ENCODE measurements around the gene STYK1. TPM values are rescaled to one million over a fixed set of nuclear protein-coding genes. Genes with fewer than 3 reads are reported as not detected.
"Not testable (repeated sequence)": the region's sequence is repeated elsewhere in the genome, so short reads cannot be mapped to it uniquely, and the experiment has no call there.

The STYK1 gene
- total RNA-seq, 1 donor from 2014 or later: not detected

DNA sequence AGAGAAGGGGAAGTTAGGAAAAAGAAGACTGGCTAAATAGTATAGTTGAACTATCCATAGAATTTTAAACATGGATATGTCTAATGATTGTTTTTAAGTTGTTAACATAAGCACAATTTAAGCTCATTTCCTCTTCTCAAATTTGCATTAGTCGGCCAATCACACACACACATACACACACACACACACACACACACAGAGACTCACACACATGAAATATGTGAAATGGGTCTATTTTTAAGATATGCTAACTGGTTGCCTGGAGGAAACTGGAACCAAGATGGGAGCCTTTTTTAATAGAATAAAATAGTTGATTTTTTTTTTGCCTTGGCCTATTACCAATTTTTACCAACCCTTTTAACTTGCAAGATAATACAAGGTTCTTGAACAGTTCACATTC, 24.0 kb upstream of the STYK1 start:
- intact Hi-C loops (cut with micrococcal nuclease): no loop called here

DNA sequence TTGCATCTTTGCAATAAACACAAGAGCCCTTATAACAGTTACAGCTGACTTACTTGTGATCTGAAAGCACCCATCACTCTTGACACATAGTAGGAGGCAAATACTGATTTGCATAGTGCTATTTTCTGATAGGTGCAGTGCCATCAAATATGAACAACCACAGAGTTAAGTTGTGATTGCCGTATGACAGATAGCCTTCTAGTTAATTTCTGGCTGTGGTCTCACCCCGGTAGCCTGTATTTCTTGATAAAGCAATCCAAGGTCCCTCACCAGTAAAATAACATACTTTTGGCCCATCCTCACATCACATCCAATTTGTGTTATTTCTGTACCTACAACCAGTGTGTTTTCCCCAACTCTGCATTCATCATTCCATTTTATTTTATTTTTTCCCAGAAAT, 23.3 kb upstream of the STYK1 start:
- intact Hi-C loops (cut with micrococcal nuclease): no loop called here
- ATAC-seq (no peak), DNase-seq (no peak)

More for the DNA sequence above, 24.0 kb upstream of the STYK1 start:
- ATAC-seq (no peak), DNase-seq (no peak)

DNA sequence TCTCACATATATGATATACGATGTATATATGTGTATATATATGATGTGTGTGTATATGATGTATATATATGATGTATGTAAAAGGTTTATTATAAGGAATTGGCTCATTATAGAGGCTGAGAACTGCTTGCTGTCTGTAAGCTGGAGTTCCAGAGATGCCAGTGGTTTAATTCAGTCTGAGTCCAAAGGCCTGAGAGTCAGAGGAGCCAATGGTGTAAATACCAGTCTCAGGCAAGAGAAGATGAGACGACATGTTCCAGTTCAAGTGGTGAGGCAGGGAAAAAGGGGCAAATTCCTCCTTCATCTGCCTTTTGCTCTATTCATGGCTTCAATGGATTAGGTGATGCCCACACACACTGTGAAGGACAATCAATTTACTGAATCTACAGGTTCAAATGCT, 17.1 kb upstream of the STYK1 start:
- intact Hi-C loops (cut with micrococcal nuclease): no loop called here

DNA sequence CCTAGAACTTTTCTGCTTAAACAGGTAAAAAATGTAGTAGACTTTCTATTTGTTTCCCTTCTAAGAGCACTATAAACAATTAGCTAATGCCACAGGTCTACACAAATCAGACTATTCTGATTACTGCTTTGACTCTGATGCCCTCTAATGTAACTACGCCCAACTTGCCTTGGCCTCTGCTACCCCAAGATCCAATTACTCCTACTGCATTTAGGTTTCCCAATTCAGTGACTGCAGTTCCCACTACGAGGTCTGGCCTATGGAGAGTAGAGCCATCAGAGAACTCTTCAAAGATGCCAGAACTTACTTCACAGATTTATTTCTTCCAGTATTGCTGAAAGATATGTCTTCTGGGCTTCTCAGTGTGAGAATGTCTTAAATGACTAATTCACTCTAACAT, 15.3 kb upstream of the STYK1 start:
- DNase-seq (no peak), ATAC-seq (no peak)
- intact Hi-C loops (cut with micrococcal nuclease): no loop called here

More for the DNA sequence above, 17.1 kb upstream of the STYK1 start:
- DNase-seq (no peak), ATAC-seq (no peak)

DNA sequence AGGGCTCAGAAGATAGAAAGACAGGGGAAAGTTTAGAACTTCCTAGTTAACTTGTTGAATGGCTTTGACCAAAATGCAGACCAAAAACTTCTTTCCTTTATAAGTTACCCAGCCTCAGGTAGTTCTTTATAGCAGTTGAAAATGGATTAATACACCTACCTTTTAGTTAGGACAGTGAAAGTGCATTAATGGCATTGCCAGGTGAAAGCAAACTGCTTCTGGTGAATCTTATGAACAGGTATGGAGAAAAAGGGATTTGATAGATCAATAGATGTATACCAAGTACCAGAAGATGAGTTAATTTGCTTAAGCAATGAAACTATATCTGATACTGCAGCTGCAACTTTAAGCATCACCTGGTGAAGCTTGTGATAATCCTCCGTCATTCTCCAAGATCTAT, 14.2 kb upstream of the STYK1 start:
- intact Hi-C loops (cut with micrococcal nuclease): no loop called here
- ATAC-seq (no peak), DNase-seq (no peak)

DNA sequence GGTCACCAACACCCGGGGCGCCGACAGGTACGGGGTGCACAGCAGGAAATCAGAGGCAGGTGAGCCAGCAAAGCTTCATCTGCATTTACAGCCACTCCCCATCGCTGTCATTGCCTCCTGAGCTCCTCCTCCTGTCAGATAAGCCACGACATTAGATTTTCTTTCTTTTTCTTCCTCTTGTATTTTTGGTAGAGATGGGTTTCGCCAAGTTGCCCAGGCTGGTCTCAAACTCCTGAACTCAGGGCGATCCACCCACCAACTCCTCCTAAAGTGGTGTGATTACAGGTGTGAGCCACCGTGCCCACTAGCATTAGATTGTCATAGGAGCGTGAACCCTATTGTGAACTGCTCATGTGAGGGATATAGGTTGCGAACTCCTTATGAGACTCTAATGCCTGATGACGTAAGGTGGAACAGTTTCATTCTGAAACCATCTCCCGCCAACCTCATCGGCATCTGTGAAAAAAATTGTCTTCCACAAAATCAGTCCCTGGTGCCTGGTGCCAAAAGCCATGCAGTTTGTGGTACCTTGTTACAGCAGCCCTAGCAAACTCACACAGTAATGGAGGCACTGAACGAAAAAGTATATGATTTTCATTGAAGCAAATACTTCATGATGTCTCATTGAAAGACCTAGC, 1.5 kb downstream of the STYK1 start:
- intact Hi-C loops (cut with micrococcal nuclease): no loop called here
- DNase-seq (no peak), ATAC-seq (no peak)

DNA sequence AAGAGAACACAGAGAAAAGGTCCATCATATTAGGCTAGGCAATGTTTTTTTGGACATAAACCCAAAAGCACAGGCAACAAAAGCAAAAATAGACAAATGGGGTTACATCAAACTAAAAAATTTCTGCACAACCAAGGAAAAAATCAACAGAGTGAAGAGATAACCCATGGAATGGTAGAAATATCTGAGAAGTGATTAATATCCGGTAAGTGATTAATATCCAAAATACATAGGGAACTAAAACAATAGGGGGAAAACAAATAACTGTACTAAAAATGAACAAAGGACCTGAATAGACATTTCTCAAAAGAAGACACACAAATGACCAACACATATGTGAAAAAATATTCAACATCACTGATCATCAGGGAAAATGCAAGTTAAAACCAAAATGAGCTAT, 4.3 kb downstream of the STYK1 start:
- no peak for ATAC-seq
- intact Hi-C loops (cut with micrococcal nuclease): no loop called here
- DNase-seq: no peak

DNA sequence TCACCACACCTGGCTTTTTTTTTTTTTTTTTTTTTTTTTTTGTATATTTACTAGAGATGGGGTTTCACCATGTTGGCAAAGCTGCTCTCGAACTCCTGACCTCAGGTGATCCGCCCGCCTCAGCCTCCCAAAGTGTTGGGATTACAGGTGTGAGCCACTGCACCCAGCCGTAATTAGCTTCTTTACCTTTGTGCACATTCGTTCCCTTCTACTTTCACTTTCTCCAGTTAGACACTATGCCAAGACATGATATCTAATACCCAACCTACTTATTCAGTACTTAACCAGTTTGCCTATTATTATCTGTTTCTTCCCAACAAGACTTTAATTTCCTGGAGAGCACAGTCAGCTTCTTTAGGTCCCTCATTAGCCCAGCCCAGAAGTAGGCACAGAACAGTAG, 5.3 kb downstream of the STYK1 start:
- DNase-seq (no peak), ATAC-seq (no peak)
- intact Hi-C loops (cut with micrococcal nuclease): no loop called here

DNA sequence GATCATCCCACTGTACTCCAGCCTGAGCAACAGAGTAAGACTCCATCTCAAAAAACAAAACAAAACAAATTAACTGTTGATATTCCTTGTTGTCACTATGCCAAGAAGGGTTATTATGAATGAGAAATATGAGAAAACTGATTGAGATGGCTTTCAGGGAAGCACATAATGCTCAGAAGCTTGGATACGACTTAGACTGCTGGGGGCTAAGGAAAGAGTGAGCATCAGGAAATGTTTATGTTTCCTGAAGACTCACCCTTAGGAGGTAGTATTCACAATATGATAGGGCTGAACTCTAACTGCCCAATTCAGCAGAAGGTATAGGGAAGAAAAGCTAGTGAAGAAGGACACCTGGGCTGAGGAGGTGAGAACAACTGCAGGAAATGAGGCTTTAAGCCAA, 6.3 kb downstream of the STYK1 start:
- intact Hi-C loops (cut with micrococcal nuclease): no loop called here
- DNase-seq (no peak), ATAC-seq (no peak)

DNA sequence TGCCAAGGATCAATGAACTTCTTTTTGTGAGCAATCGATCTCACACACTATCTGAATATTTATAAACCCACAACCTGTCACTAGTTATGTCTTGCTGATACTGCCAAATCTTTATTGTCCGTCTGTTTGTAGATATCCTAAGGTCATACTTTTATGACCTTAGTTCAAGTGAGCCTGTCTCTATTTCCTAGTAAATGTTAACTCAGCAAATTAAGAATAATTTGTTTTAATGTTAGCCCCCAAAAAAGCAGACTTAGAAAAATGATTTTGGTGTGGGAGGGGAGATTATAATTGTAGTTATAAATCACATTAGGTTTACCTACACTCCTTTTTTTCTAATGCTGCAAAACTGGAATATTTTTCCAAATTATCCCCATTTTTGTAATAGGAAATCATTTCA, 9.4 kb downstream of the STYK1 start:
- ATAC-seq (no peak), DNase-seq (no peak)
- intact Hi-C loops (cut with micrococcal nuclease): no loop called here

DNA sequence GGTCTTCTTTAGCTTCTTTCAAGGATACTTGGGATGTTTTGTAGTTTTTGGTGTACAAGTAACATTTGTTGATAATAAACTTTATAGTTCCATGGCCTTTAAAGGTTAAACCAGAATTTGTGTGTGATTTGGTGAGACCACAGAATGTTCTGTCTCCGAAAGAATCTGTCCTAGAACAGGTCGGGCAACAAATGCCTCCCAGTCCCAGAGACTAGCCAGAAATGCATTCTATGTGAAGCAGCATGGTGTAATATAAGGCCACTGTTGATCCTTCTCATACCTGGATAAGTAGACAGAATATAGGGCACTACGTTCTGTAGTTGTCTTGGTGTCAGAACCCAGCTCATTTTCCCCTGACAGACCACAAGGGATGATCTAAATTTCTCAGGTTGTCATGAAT, 10.0 kb downstream of the STYK1 start:
- ATAC-seq: no peak
- intact Hi-C loops (cut with micrococcal nuclease): no loop called here
- DNase-seq: no peak

DNA sequence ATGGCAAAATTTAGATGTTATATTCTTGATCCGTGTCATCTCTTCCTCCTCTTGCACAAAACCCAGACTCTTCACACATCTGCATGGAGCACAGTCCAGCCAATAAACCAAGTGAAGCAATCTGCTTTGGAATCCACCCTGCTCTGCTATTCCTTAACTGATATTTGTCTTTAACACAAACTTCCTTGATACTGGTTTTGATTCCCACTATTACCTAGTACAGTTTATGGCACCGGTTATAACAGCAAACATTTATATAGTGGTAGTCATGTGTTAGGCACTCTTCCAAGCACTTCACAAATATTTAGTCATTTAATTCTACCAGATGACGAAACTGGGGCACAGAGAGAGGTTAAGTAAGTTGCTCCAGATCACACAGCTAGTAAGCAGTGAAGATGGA, 12.5 kb downstream of the STYK1 start:
- ATAC-seq (no peak), DNase-seq (no peak)
- intact Hi-C loops (cut with micrococcal nuclease): no loop called here

DNA sequence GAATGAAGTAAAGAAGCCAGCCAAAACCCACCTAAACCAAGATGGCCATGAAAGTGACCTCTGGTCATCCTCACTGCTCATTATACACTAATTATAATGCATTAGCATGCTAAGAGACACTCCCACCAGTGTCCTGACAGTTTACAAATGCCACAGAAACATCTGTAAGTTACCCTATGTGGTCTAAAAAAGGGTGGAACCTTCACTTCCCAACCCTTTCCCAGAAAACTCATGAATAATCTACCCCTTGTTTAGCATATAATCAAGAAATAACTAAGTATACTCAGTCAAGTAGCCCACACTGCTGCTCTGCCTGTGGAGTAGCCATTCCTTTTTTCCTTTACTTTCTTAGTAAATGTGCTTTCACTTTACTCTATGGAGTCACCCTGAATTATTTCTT, 19.8 kb downstream of the STYK1 start:
- intact Hi-C loops (cut with micrococcal nuclease): no loop called here
- no peak for ATAC-seq
- no peak for DNase-seq

DNA sequence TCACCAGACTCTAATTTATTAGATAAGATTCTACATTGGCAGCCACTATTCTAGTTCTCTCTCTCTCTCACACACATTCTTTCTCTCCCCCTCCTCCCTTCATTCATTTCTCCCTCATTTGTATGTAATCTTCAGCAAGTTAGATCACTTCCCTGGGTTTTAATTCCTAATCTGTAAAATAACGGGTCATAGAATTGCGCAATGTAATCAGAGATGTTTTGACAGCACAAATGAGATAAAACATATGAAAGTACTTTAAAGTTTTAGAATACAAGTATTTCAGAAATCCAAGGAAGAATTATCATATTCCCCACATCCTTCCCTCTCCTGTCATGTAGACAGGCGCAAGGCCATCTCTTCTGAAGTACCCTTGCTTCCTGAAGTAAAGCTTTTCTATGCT, 21.7 kb downstream of the STYK1 start:
- intact Hi-C loops (cut with micrococcal nuclease): no loop called here
- no peak for DNase-seq
- ATAC-seq: no peak

DNA sequence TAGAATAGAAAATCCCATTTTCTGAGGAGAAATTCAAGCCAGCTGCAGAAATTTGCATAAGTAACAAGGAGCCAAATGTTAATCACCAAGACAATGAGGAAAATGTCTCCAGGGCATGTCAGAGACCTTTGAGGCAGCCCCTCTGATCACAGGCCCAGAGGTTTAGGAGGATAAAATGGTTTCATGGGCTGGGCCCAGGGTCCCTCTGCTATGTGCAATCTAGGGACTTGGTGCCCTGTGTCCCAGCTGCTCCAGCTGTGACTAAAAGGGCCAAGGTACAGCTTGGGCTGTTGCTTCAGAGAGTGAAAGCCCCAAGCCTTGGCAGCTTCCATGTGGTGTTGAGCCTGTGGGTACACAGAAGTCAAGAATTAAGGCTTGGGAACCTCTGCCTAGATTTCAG, 27.3 kb downstream of the STYK1 start:
- ATAC-seq; intact Hi-C loops (cut with micrococcal nuclease); DNase-seq: not testable (repeated sequence)

DNA sequence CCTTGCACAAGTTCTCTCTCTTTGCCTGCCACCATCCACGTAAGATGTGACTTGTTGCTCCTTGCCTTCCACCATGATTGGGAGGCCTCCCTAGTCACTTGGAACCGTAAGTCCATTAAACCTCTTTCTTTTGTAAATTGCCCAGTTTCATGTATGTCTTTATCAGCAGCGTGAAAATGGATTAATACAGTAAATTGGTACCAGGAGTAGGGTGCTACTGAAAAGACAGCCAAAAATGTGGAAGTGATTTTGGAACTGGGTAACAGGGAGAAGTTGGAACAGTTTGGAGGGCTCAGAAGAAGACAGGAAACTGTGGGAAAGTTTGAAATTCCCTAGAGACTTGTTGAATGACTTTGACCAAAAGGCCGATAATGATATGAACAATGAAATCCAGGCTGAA, 27.9 kb downstream of the STYK1 start:
- DNase-seq (no peak), ATAC-seq (no peak)
- intact Hi-C loops (cut with micrococcal nuclease): no loop called here

DNA sequence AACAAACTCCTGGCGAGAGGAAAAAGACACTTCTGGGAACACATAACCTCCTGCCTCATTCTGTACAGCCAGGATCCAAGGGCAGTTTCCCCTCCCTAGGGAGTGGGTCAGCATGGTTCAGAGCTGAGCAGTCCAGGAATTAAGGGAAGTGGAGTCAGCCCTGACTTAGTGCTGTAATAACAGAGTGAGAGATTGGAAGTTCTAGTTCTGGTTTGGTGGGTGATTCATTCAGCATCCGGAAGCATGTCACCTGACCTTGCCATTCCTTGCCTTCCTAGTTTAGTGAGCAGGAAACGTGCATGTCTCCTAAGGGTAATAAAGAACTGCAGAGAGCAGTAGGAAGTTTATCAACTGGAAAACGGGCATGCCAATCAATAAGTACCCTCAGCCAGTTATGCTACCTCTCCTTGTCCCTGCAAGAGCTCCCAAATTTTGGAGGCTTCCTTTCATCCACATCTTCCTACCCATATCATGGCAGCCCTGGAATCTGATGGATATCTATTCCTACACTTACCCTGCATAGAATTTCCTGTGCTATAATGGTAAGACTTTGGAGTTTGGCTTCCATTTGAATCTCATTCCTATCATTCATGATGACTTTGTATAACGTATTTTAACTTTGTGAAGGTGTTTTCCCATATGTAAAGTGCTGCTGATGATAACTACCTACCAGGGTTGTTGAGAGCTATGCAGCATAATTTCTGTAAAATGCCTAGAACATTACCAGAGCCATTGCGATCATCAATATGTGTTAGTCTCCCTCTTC, 31.9 kb downstream of the STYK1 start:
- intact Hi-C loops (cut with micrococcal nuclease): no loop called here
- no peak for ATAC-seq
- no peak for DNase-seq

DNA sequence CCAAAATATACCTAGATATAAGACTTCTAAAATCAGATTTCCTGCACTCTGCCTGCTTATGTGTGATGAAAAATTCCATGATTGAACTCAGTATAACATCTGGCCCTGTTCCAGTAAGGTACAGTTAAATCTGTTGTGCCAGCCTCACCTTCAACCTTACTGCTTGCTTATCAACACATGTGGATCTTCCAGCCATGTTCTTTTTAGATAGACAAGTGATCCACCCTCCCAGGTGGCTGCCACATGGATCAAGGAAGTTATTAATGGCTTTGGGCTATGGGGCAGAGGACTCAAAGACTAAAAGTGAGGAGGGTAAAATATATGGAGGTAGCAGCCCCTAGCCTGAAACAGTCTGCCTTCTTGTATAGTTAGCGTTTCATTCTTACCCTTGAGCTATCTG, 35.1 kb downstream of the STYK1 start:
- DNase-seq (no peak), ATAC-seq (no peak)
- intact Hi-C loops (cut with micrococcal nuclease): no loop called here

DNA sequence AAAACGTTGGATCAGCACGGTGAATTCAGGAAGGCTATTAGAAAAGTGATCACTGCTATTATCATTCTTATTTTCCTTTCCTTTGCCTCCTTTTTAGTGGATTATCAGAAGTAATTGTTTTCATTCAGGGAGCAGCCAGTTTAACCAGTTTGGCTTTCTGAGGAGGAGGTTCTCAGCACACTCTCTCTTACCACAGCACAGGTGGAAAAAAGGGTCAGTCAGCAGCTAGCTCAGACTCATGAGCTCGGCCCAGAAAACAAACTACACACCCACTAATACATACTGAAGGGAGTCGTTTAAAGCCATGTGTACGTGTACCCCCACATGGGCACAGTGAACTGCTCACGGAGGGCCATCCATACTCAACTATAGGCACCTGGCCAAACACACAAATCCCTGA, 37.2 kb downstream of the STYK1 start:
- no peak for ATAC-seq
- intact Hi-C loops (cut with micrococcal nuclease): no loop called here
- DNase-seq: no peak

DNA sequence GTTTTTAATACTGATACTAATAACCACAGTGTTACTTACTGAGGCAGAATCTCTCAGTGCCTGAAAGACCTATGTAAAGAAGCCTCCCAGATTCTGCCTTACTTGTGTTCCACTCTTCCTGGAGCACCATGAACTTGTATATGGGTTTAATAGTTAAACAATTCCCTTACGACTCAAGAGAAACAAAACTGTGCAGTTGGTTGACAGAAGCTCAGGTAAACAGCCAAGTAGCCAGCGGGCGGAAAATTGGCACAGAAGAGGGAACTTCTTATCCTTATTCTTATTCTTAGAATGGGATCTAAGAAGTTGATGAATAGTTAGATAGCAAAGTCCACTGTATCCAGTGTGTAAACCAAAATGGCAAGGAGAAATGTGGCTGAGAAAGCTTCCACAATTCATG, 37.7 kb downstream of the STYK1 start:
- no peak for DNase-seq
- intact Hi-C loops (cut with micrococcal nuclease): no loop called here
- ATAC-seq: no peak

DNA sequence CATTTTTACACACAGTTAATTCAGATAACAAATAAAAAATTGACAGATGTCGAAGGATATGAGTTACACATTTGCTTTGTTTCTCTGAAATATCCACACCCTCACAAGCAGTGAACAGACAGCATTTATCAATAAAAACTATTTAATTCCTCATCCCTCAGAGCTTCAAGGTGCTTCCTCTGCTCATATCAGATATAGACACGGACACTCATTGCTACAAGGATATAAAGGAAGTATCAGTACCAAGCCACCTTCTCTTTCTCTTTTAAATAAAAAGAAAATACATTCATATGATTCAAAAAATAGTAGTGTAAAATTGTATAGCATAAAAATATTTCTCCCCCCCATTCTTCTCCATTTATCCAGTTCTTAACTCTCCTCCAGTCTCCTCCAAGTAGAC, 38.5 kb downstream of the STYK1 start:
- no peak for ATAC-seq
- intact Hi-C loops (cut with micrococcal nuclease): no loop called here

More for the DNA sequence above, 38.5 kb downstream of the STYK1 start:
- DNase-seq: no peak

Data from left ventricle myocardium superior (tissue), 1 donor.